GM19023 (cell line): ENCODE measurements around the gene MAT1A.
"Not testable (repeated sequence)": the region's sequence is repeated elsewhere in the genome, so short reads cannot be mapped to it uniquely, and the experiment has no call there.

Experiments
- ATAC-seq: cut with Tn5 transposase; IDR thresholded peaks from one replicate; pipeline ENCODE4 v1.9.1; 2021; ENCODE audit warnings: mild to moderate bottlenecking, moderate library complexity; ENCODE audit not compliant: unreplicated experiment

MAT1A gene

GRCh38 chr10:80233871-80234270 lies 55.6 kb downstream of the MAT1A start:
- ATAC-seq = not testable (repeated sequence)

GRCh38 chr10:80226723-80227122 lies 62.7 kb downstream of the MAT1A start:
- peak; percentile 48 for ATAC-seq

- ATAC-seq = not testable (repeated sequence)
Measured at GRCh38 chr10:80223031-80223419, 66.4 kb downstream of the MAT1A start.
